Caco-2 (cell line): ENCODE data around the gene ENDOD1. TPM values are rescaled to one million over a fixed set of nuclear protein-coding genes. Genes with fewer than 3 reads are reported as not detected.
"Not testable (repeated sequence)": the region's sequence is repeated elsewhere in the genome, so short reads cannot be mapped to it uniquely, and the experiment has no call there.

Experiments
- BruUV-seq: library from RNA; stranded (reverse); fragments of 400-500 nt; replicated peaks from 2 replicates; lab custom pipeline; 2021; lab: Mats Ljungman, UMichigan
- CTCF ChIA-PET: fragments of 300-600 bp; sonication (Branson Sonifier 250); formaldehyde crosslinking; loops from one replicate; lab custom pipeline; 2022; ENCODE audit warnings: antibody characterized with exemption; lab: Charles Lee
- POLR2A ChIA-PET: fragments of 300-600 bp; sonication (Branson Sonifier 250); formaldehyde crosslinking; loops from one replicate; lab custom pipeline; 2022; ENCODE audit warnings: antibody characterized with exemption; lab: Charles Lee
- DNase-seq, 2 experiments: peaks; one replicate each; pipeline versions ENCODE4 v3.0.0 to v3.0.0-alpha.2; 2020 to 2022
- H3K27me3 ChIP-seq: replicated peaks from 2 replicates; pipeline ENCODE4 v1.6.0; 2011; ENCODE audit warnings: low read length; ENCODE audit not compliant: control insufficient read depth, insufficient read depth
- H3K36me3 ChIP-seq: 2 replicates; pipeline ENCODE4 v1.5.1; 2011; ENCODE audit warnings: low read length; ENCODE audit not compliant: control insufficient read depth, insufficient read depth
- H3K4me1 ChIP-seq: fragments of 250-450 bp; sonication (Bioruptor Pico); 2 replicates; pipeline ENCODE4 v1.5.1; 2020; ENCODE audit warnings: mild to moderate bottlenecking
- H3K4me3 ChIP-seq: 2 replicates; pipeline ENCODE4 v1.5.1; 2011; ENCODE audit warnings: low read depth, mild to moderate bottlenecking, control low read depth, low read length
- H3K9me3 ChIP-seq: fragments of 250-450 bp; sonication (Bioruptor Pico); 2 replicates; pipeline ENCODE4 v1.5.1; 2020; ENCODE audit warnings: mild to moderate bottlenecking, moderate library complexity
- H3K27ac Mint-ChIP-seq: one replicate; pipeline ENCODE4 v1.8.0; 2022; ENCODE audit warnings: mixed read lengths; ENCODE audit not compliant: unreplicated experiment
- H3K27me3 Mint-ChIP-seq: one replicate; pipeline ENCODE4 v1.8.0; 2022; ENCODE audit warnings: mixed read lengths; ENCODE audit not compliant: insufficient read depth, unreplicated experiment
- H3K36me3 Mint-ChIP-seq: one replicate; pipeline ENCODE4 v1.8.0; 2022; ENCODE audit warnings: mild to moderate bottlenecking, mixed read lengths; ENCODE audit not compliant: insufficient read depth, unreplicated experiment
- H3K4me1 Mint-ChIP-seq: one replicate; pipeline ENCODE4 v1.8.0; 2022; ENCODE audit warnings: low read depth, mixed read lengths; ENCODE audit not compliant: unreplicated experiment
- H3K4me3 Mint-ChIP-seq: one replicate; pipeline ENCODE4 v1.8.0; 2022; ENCODE audit warnings: mild to moderate bottlenecking, moderate library complexity, mixed read lengths; ENCODE audit not compliant: unreplicated experiment
- H3K9me3 Mint-ChIP-seq: one replicate; pipeline ENCODE4 v1.8.0; 2022; ENCODE audit warnings: mixed read lengths; ENCODE audit not compliant: unreplicated experiment
- intact Hi-C: fragments of 100-400 bp; cut with micrococcal nuclease; formaldehyde crosslinking; loops from one replicate; pipeline ENCODE4 v1.10.0; 2022; ENCODE audit not compliant: unreplicated experiment
- total RNA-seq: library from RNA; stranded (reverse); gene quantifications from 2 replicates; pipeline ENCODE4 v1.2.3, GENCODE V29; 2022
- TF ChIP-seq, protein P1 (sequence below), 2 experiments: fragments of 200-600 bp in 1 of 2; IDR thresholded peaks; 1 replicate in 1 of 2; 2 replicates in 1 of 2; pipeline versions ENCODE4 v1.5.1 to v1.8.0; 2011 to 2022; ENCODE audit warnings: antibody characterized with exemption in 1 of 2, control low read depth in 1 of 2, inconsistent platforms in 1 of 2, low read depth in 1 of 2, low read length in 1 of 2, mild to moderate bottlenecking in 1 of 2, moderate library complexity in 1 of 2; ENCODE audit not compliant: insufficient read depth in 1 of 2, severe bottlenecking in 1 of 2, unreplicated experiment in 1 of 2

ENDOD1 gene
- total RNA-seq, 1 experiment from 2014 or later, result 22.7 TPM

DNA sequence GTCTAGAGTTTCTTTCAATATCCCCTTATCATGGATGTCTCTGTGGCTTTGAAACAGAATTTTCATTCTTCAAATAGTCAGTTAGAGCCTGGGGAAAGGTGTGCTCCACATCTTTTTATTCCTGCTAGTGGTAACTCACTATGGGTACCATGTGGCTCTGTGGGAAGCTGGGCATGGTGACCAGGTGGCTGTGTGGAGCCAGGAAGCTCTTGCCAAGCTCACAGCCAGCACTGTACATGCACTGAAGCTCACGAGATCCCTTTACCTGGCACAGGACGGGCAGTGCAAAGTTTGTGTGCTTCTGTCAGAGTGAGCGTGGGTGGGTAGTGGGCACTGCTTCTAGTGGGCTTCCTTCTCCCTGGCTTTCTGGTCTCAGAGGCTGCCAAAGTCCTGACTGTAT lies 46.7 kb upstream of the ENDOD1 start:
- no peak for DNase-seq
- TF ChIP-seq, protein P1, sequence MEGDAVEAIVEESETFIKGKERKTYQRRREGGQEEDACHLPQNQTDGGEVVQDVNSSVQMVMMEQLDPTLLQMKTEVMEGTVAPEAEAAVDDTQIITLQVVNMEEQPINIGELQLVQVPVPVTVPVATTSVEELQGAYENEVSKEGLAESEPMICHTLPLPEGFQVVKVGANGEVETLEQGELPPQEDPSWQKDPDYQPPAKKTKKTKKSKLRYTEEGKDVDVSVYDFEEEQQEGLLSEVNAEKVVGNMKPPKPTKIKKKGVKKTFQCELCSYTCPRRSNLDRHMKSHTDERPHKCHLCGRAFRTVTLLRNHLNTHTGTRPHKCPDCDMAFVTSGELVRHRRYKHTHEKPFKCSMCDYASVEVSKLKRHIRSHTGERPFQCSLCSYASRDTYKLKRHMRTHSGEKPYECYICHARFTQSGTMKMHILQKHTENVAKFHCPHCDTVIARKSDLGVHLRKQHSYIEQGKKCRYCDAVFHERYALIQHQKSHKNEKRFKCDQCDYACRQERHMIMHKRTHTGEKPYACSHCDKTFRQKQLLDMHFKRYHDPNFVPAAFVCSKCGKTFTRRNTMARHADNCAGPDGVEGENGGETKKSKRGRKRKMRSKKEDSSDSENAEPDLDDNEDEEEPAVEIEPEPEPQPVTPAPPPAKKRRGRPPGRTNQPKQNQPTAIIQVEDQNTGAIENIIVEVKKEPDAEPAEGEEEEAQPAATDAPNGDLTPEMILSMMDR (IDR thresholded peaks at IDR 0.05; ENCODE audit: insufficient read depth in 1 of 2, low read depth in 1 of 2, low read length in 1 of 2, severe bottlenecking in 1 of 2, unreplicated experiment in 1 of 2), result no peak
- Mint-ChIP-seq H3K4me1 (peaks cover 4% of the 10 kb centered on the region), H3K4me3 (no peak overlapping the region), H3K27me3 (peaks cover 5% of the 10 kb centered on the region), H3K36me3 (no peaks in the 10 kb centered on the region), H3K27ac (no peak overlapping the region), H3K9me3 (no peaks in the 10 kb centered on the region)
- ChIA-PET POLR2A (interaction anchor here (1.0 kb wide), 1 partner anchor 24 kb away, joined by 3 read pairs; the partner anchor contains the start of gene SRSF8), CTCF (no interaction called here)
- no peak overlapping the region for H3K4me3 ChIP-seq
- no peaks in the 10 kb centered on the region for H3K9me3 ChIP-seq
- intact Hi-C loops, result no loop called here
- no peaks in the 10 kb centered on the region; the same call in 1 of the 2 replicates for H3K27me3 ChIP-seq
- no peaks in the 10 kb centered on the region for H3K36me3 ChIP-seq
- BruUV-seq, result no TSS peak
- H3K4me1 ChIP-seq, result no peaks in the 10 kb centered on the region

DNA sequence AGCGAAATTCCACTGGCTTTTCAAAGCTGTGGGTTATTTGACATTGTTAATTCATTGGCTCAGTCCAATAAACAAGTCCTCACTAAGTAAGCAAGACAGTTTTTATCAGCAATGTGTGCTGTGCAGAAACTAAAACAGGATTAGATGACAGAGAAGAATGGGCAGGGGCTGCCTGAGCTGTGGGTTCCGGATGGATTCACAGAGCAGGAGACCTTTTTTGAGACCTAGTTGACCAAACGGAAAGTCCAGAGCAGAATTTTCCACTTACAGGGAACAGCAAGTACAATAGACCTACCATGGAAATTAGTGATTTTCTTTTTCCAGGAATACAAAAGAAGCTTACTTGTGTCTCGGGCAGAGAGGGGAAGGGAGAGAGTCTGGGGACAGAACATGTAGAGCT lies 45.6 kb upstream of the ENDOD1 start:
- intact Hi-C loops, result no loop called here
- H3K27ac Mint-ChIP-seq, result no peak overlapping the region
- DNase-seq, result no peak
- no peaks in the 10 kb centered on the region for H3K9me3 Mint-ChIP-seq
- Histone ChIP-seq H3K4me1 (no peaks in the 10 kb centered on the region), H3K9me3 (no peaks in the 10 kb centered on the region), H3K4me3 (no peak overlapping the region), H3K36me3 (no peaks in the 10 kb centered on the region), H3K27me3 (no peaks in the 10 kb centered on the region; the same call in 1 of the 2 replicates)
- H3K4me3 Mint-ChIP-seq, result no peak overlapping the region
- ChIA-PET CTCF (interaction anchor here (1.0 kb wide), 1 partner anchor 23 kb away, joined by 3 read pairs; the partner anchor contains the start of gene SRSF8), POLR2A (interaction anchor here (0.6 to 1.0 kb wide), 2 partner anchors 23 to 86 kb away, joined by 3 to 4 read pairs; partner anchors contain the start of gene SRSF8)
- TF ChIP-seq, protein P1 (IDR thresholded peaks at IDR 0.05; ENCODE audit: insufficient read depth in 1 of 2, low read depth in 1 of 2, low read length in 1 of 2, severe bottlenecking in 1 of 2, unreplicated experiment in 1 of 2), result no peak
- peaks cover 5% of the 10 kb centered on the region for H3K27me3 Mint-ChIP-seq
- no peaks in the 10 kb centered on the region for H3K36me3 Mint-ChIP-seq
- peaks cover 4% of the 10 kb centered on the region for H3K4me1 Mint-ChIP-seq
- no TSS peak for BruUV-seq

GRCh38 chr11:95045812-95046211 lies 43.8 kb upstream of the ENDOD1 start:
- no TSS peak for BruUV-seq
- DNase-seq, result no peak
- H3K4me3 Mint-ChIP-seq, result no peak overlapping the region
- H3K36me3 ChIP-seq, result no peaks in the 10 kb centered on the region
- H3K9me3 Mint-ChIP-seq, result no peaks in the 10 kb centered on the region
- POLR2A ChIA-PET, result no interaction called here
- H3K27ac Mint-ChIP-seq, result no peak overlapping the region
- peaks cover 4% of the 10 kb centered on the region for H3K4me1 Mint-ChIP-seq
- TF ChIP-seq, protein P1 (IDR thresholded peaks at IDR 0.05; ENCODE audit: insufficient read depth in 1 of 2, low read depth in 1 of 2, low read length in 1 of 2, severe bottlenecking in 1 of 2, unreplicated experiment in 1 of 2), result no peak
- no peaks in the 10 kb centered on the region for H3K36me3 Mint-ChIP-seq
- H3K4me1 ChIP-seq, result no peaks in the 10 kb centered on the region
- H3K4me3 ChIP-seq, result no peak overlapping the region
- H3K9me3 ChIP-seq, result no peaks in the 10 kb centered on the region
- no peaks in the 10 kb centered on the region; the same call in 1 of the 2 replicates for H3K27me3 ChIP-seq
- CTCF ChIA-PET, result no interaction called here
- H3K27me3 Mint-ChIP-seq, result peaks cover 3% of the 10 kb centered on the region
- intact Hi-C loops, result no loop called here

DNA sequence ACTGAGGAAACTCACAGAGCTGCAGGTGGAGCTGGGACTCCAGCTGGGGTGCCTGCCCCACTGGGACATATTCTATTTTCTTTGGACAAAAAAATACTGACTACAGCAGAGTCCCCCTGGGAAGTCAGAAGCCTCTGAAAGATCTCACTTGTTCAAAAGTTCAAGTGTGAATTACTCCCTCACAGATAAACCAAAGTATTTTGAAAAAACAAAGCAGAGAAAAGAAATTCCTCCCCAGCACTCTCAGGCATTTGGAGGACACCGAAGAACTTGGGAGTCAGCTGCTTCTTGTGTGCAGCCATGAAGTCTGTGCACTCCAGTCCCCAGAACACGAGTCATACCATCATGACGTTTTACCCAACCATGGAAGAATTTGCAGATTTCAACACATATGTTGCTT lies 40.5 kb upstream of the ENDOD1 start, which contains the start of gene KDM4F:
KDM4F (plus strand) TSS at position 301 of the 400 bp plus-strand sequence.
- CTCF ChIA-PET, result interaction anchor here (0.9 kb wide), 1 partner anchor 102 kb away, joined by 3 read pairs; no protein-coding TSS in a partner anchor
- H3K4me1 Mint-ChIP-seq, DNase-seq, H3K27me3 Mint-ChIP-seq, H3K36me3 Mint-ChIP-seq, BruUV-seq, H3K9me3 Mint-ChIP-seq, H3K4me1 ChIP-seq, H3K9me3 ChIP-seq, H3K4me3 ChIP-seq, H3K36me3 ChIP-seq, H3K27me3 ChIP-seq, POLR2A ChIA-PET, H3K27ac Mint-ChIP-seq, intact Hi-C loops: not testable (repeated sequence)
- H3K4me3 Mint-ChIP-seq, result peak within 1 kb of the TSS; percentile 5
